Femur (tissue), 1 donor: ENCODE results near the gene EIF3D.
A peak's percentile ranks its signal among the peaks of the same experiment; 100 is the strongest.

Source experiments
- DNase-seq: peaks from one replicate; pipeline ENCODE4 v3.0.0-alpha.2; 2017

Gene EIF3D

GRCh38 chr22:36463783-36464184 is 65.2 kb downstream of the EIF3D start:
- DNase-seq = peak; percentile 46

- no peak for DNase-seq
Measured at GRCh38 chr22:36461665-36462649, 67.0 kb downstream of the EIF3D start.
